SHP77 (cell line): Measurements from ENCODE around the gene TMEM92.
"Not testable (repeated sequence)": the region's sequence is repeated elsewhere in the genome, so short reads cannot be mapped to it uniquely, and the experiment has no call there.

Experiments used
- DNase-seq, 2 experiments: peaks; one replicate each; lab custom pipeline; 2025; lab: John Stamatoyannopoulos, UW

Gene TMEM92

GRCh38 chr17:50262001-50262794 lies 12.1 kb upstream of the TMEM92 start:
- no peak for DNase-seq

- DNase-seq = no peak
Observed at GRCh38 chr17:50263331-50264262, 10.7 kb upstream of the TMEM92 start.

- DNase-seq = no peak
Observed at GRCh38 chr17:50264263-50265113, 9.8 kb upstream of the TMEM92 start.

DNA sequence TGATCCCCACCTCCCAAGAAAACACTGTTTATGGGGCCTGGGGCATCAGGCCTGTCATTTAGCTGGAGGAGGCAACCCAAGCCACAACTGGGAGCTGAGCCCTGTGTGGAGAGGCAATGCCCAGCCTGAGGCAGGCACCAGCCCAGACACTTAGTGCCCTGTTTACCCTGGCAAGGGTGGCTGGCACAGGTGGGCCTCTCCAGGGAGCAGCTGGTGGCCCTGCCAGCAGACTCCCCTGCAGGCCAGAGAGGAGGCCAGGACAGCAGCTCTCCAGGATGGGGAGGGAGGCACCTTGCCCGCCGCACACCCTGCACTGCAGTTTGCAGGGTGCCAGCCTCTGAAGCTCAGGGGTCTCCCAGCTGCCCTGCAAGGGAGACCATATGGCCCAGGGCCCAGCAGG lies 9.1 kb upstream of the TMEM92 start:
- no peak for DNase-seq

DNA sequence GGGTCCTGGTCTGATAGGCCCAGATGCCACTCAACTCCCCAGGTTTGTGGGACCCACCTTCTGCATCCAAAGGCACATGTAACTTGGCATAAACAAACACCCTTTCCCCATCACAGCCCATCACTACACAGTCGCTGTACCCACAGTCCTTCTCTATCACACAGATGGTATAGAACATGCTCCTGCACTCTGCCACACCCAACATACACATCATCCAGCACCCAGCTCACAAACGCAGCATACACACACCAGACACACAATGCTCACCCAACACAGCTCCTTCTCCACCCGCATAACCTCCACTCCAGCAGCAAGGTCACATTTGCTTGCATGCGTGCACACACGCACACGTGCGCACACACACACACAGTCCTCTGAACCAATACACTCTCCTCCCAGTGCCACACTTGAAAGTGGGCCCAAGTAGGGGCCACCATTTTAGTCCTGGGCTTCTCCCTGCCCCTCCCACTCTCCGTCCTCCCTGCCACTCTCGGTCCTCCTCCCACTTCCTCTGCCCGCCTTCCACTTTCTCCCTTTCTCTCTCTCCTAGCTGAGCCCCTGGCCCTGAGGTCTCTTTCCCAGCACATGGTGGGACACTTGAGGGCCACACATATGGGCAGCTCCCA lies 8.5 kb upstream of the TMEM92 start:
- DNase-seq = no peak

DNA sequence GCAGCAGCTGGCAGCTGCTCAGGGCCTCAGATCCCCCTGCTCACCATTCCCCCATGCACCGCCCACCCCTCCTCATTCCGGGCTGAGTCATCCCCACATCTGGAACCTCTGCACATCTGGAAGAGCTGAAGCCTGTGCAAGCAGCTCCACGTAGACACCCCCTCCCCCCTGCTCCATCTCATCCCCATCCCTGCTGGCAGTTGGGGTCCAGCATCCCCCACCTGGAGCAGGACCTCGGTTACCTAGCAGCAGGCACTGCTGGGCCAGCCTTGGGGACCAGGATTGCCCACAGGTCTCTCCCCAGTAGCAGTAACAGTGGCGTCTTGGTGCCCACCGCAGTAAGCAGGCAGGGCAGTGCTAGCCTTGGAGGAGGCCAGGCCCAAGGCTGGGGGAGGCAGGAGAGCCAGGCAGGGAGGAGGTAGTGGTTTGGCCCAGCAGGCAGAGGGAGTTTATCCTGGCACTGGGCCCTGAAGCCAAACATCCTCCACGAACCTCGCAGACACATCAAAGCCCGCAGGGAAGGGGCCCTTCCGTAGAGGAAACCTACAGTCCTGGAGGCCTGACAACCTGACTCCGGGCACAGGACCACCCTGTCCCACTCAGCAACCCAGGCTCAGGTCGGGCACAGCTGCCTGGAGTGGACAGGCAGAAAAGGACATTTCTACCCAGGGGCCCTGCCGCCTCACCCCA lies 7.7 kb upstream of the TMEM92 start:
- peak; percentile 48 to 78 for DNase-seq

GRCh38 chr17:50267074-50267841 lies 7.0 kb upstream of the TMEM92 start:
- no peak for DNase-seq

- no peak for DNase-seq
Observed at GRCh38 chr17:50268026-50268425, 6.2 kb upstream of the TMEM92 start.

- no peak for DNase-seq
Observed at GRCh38 chr17:50268743-50269275, 5.5 kb upstream of the TMEM92 start.

DNA sequence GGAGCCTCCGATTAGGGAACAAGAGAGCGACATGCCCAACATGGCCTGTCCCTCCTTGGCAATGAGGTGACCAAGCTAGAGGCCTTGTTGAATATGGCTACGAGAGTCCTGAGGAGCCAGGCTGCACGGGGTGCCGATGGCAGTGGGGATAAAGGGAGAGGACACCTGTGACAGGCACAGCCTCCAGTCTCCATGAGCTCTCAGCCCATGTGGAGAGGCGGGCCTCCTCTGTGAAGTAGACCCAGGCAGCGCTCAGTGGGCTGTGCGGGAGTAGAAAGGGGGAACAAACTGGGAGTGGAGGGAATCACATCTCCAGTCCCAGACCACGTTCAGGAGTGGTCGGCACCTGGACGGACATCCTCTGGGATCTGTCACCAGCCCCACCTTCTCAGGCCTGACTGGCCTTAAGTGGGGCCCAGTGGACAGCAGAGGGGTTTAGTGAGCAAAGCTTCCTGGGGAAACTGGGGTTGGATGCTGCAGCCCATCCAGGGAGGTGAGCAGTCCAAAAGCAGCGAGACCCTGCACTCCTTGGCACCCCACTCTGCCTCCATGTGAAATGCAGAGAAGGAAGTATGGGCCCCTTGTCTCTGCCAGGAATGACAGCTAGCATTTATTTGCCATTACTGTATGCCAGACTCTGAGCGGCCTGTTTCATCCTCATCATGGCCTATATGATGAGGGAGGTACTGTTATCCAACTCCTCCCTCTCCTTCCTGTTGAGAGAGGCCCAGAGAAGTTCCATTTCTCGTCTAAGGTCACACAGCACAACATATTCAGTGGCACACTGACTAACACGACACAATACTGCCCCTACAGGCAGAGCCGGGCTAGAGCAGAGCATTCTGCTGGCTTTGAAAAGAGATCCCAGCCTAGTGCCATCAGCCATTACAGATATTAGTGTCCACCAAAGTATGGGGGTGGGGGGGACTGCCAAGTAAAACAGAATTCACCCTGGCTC lies 4.5 kb upstream of the TMEM92 start:
- DNase-seq = peak; percentile 47 to 63

- no peak for DNase-seq
Observed at GRCh38 chr17:50270435-50271362, 3.6 kb upstream of the TMEM92 start.

- DNase-seq = not testable (repeated sequence)
Observed at GRCh38 chr17:50271363-50271750, 2.9 kb upstream of the TMEM92 start.

DNA sequence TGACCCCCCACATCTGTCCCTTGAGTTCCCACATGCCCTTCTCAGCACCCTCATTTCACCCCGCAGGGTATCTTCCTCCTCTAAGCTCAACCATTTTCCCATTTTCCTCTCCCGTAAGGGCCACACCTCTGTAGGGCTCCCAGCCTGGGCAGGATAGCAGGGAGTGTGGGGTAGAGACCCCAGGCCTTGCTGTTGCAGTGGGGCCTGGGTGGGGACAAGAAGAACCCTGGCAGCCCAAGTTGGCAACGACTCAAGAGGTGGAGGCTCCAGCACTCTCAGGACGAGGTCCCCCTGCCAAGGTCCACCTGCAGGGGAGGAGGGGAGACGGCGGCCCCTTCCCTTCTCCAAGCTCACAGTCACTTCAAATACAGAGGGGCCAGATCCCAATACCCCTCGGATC lies 2.0 kb upstream of the TMEM92 start:
- DNase-seq = no peak

GRCh38 chr17:50272711-50273653 lies 1.3 kb upstream of the TMEM92 start:
- no peak for DNase-seq

DNA sequence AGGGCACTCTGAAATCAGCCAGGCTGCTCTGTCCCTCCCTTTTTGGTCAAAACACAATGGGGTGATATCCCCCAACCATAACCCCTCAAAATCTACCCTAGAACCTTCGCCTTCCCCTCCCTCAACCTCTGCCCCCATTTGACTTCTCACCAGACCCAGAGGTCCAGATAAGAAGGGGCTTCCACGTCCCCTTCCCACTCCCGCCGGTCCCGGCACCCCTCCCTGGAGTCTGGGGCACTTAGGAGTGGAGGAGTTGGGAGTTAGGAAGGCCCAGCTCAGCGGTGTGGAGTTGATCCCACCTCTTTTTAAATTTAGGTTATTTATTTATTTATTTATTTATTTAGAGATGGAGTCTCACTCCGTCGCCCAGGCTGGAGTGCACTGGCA lies 619 bp upstream of the TMEM92 start:
- DNase-seq = no peak

GRCh38 chr17:50274897-50275221 lies 593 bp downstream of the TMEM92 start:
- DNase-seq = no peak

DNA sequence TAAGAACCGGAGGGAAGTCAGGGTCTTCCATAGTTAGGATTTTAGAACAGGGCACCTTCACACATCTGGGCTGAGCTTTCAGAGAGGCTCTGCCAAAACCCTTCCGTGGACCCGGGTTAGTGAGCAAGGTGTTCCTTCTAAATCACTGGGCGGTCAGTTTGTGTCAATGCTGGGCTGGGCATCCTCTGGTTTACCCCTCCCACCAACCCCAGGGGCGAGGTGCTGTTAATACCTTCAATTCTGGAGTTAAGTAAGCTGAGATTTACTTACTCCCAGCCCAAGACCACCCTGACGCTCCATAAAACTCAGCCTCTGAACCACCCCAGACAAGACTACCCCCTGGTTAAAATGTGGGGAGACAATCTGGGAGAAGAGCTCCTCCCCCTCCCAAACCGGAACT lies 1.0 kb downstream of the TMEM92 start:
- DNase-seq = no peak
